WERI-Rb-1 (cell line): ENCODE results near the gene BUD31.

Experiments
- DNase-seq: peaks from one replicate; pipeline ENCODE4 v3.0.0-alpha.2; 2020
- H3K27ac ChIP-seq: fragments of 250-450 bp; sonication (Bioruptor Pico); 2 replicates; pipeline ENCODE4 v1.5.1; 2020; ENCODE audit warnings: mild to moderate bottlenecking, moderate library complexity
- H3K27me3 ChIP-seq: fragments of 250-450 bp; sonication (Bioruptor Pico); 2 replicates; pipeline ENCODE4 v1.5.1; 2021; ENCODE audit warnings: mild to moderate bottlenecking, low read depth, moderate library complexity; ENCODE audit not compliant: insufficient read depth, severe bottlenecking
- H3K36me3 ChIP-seq: fragments of 250-450 bp; sonication (Bioruptor Pico); 2 replicates; pipeline ENCODE4 v1.5.1; 2020; ENCODE audit warnings: mild to moderate bottlenecking, moderate library complexity
- H3K4me3 ChIP-seq: 2 replicates; pipeline ENCODE4 v1.5.1; 2011; ENCODE audit warnings: low read depth, mild to moderate bottlenecking, control low read depth, low read length
- H3K9me3 ChIP-seq: fragments of 250-450 bp; sonication (Bioruptor Pico); 2 replicates; pipeline ENCODE4 v1.5.1; 2021; ENCODE audit warnings: mild to moderate bottlenecking, moderate library complexity; ENCODE audit not compliant: severe bottlenecking
- TF ChIP-seq, protein P1 (sequence below): IDR thresholded peaks from 2 replicates; pipeline ENCODE4 v1.5.1; 2011; ENCODE audit warnings: low read depth, mild to moderate bottlenecking, control low read depth, inconsistent platforms, low read length

BUD31 gene

DNA sequence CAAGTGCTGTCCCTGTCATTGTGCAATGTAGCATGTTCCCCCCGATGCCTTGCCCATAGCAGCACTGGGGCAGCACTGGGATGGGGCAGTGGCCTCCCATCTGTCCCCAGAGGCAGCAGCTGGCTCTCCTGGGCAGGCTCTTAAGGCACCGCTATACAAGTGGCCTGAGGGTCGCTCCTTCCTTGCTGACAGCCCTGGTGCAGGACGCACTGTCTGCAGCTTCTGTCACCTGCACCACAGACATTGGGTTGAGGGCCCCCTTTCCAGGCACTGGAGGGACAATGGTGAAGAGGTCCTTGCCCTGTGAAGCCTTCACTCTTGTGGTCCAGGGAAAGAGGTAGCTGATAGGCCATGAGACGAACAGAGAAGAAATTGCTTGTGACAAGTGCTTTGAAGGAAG, 40.6 kb downstream of the BUD31 start:
- DNase-seq = no peak
- H3K4me3 ChIP-seq = no peak overlapping the region
- TF ChIP-seq, protein P1, sequence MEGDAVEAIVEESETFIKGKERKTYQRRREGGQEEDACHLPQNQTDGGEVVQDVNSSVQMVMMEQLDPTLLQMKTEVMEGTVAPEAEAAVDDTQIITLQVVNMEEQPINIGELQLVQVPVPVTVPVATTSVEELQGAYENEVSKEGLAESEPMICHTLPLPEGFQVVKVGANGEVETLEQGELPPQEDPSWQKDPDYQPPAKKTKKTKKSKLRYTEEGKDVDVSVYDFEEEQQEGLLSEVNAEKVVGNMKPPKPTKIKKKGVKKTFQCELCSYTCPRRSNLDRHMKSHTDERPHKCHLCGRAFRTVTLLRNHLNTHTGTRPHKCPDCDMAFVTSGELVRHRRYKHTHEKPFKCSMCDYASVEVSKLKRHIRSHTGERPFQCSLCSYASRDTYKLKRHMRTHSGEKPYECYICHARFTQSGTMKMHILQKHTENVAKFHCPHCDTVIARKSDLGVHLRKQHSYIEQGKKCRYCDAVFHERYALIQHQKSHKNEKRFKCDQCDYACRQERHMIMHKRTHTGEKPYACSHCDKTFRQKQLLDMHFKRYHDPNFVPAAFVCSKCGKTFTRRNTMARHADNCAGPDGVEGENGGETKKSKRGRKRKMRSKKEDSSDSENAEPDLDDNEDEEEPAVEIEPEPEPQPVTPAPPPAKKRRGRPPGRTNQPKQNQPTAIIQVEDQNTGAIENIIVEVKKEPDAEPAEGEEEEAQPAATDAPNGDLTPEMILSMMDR = no peak
- no peak overlapping the region for H3K27ac ChIP-seq
- no peaks in the 10 kb centered on the region for H3K9me3 ChIP-seq
- H3K27me3 ChIP-seq = no peaks in the 10 kb centered on the region
- peaks cover 86% of the 10 kb centered on the region for H3K36me3 ChIP-seq

DNA sequence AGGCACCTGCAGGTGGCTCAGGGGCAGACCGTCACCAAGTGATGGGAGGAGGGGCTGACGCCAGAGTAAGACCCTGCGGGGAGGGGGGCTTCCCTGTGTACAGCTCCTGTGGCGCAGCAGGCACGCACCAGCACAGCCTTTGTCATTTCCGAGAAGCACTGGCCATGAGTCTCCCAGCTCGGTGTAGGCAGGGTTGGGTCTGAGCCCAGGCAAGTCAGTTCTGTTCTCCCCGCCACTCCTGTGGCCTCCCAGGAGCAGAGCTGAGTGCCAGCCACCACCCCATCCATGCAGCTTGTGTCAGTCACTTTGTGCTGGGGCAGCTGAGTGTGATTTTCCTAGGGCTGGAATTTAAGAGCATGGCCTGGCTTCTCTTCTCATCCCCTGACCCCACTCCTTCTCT, 43.2 kb downstream of the BUD31 start:
- TF ChIP-seq, protein P1 = no peak
- no peak overlapping the region for H3K27ac ChIP-seq
- no peak for DNase-seq
- H3K27me3 ChIP-seq = no peaks in the 10 kb centered on the region
- no peak overlapping the region for H3K4me3 ChIP-seq
- no peaks in the 10 kb centered on the region for H3K9me3 ChIP-seq
- H3K36me3 ChIP-seq = peaks cover 92% of the 10 kb centered on the region

DNA sequence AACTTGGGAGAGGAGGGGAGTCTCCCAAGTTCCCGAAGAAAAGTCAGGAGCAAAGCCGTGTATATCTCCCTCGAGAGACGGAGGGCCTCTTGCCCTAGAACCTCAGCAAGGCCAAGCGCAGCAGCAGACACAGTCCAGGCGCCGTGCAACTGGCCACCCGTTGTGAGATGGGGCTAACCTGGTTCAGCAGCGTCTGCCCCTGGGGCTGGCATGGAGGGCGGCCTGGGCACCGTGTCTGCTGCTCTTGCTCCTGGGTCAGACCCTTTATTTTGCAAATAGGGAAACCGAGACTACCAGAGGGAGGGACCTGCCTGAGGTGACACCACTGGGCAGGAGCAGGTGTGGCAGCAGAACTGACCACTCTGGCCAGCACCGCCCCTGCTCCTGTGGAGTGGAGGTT, 43.8 kb downstream of the BUD31 start:
- H3K36me3 ChIP-seq = peaks cover 98% of the 10 kb centered on the region
- TF ChIP-seq, protein P1 = no peak

DNA sequence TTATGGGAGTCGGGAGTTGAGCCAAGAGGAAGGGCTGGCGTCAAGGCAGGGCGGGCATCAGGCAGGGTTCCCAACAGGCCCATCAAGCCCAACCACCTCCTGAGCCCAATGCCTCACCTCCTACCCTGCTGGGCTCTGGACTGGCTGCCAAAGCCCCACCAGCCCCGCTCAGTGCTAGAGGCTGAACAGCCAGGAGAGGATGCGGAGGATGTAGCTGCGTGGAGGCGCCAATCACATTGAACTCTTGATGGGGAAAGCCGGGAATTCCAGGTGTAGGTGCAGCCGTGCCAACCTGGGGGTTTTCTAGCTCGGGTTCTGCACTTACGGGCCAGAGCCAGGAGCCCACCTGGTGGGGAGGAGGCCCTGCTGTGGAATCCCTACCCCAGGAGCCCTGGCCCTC, 44.3 kb downstream of the BUD31 start:
- Histone ChIP-seq H3K4me3 (no peak overlapping the region), H3K27ac (no peak overlapping the region), H3K9me3 (no peaks in the 10 kb centered on the region), H3K36me3 (peaks cover 98% of the 10 kb centered on the region), H3K27me3 (no peaks in the 10 kb centered on the region)
- DNase-seq = no peak
- TF ChIP-seq, protein P1 = no peak

More for the DNA sequence above, 43.8 kb downstream of the BUD31 start:
- Histone ChIP-seq H3K27me3 (no peaks in the 10 kb centered on the region), H3K9me3 (no peaks in the 10 kb centered on the region), H3K4me3 (no peak overlapping the region), H3K27ac (no peak overlapping the region)
- no peak for DNase-seq

DNA sequence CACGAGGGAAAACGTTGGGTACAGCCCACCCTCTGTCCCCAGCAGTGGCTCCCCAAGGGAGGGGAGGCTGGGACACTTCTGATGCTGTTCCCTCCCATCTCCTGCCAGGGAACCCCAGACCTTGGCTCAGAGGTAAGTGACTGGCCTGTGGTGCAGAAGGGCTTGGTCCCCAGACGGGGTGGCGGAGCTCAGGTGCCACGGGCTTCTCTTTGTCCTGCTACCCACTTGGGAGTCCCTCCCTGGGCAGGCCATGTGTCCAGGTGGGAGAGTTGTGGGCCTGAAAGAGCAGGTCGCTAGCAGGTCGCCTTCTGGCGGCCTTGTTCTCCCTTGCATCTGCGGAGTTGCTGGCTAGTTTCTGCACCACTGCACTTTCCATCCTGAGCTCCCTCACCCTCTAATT, 47.1 kb downstream of the BUD31 start:
- Histone ChIP-seq H3K27me3 (no peaks in the 10 kb centered on the region), H3K4me3 (no peak overlapping the region), H3K36me3 (peaks cover 98% of the 10 kb centered on the region), H3K27ac (no peak overlapping the region), H3K9me3 (no peaks in the 10 kb centered on the region)
- DNase-seq = no peak
- TF ChIP-seq, protein P1 = no peak

DNA sequence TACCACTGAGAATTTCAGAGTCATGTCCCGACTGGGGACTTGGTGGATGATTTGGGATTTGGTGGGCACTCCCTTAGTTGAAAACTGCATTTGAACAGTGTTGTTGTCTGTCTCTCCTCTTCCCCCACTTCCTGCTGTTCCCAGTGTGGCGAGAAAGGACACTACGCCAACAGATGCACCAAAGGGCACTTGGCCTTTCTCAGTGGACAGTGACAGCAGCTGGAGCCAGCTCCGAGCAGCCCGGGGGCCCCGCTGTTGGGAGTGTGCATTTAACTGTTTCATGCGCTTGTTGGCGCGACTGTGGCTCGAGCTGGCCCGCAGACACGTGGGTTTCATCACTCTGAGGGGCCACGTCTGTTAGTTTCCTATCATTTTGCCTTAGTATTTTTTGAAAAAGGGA, 47.5 kb downstream of the BUD31 start:
- H3K9me3 ChIP-seq = no peaks in the 10 kb centered on the region
- no peak overlapping the region for H3K4me3 ChIP-seq
- no peaks in the 10 kb centered on the region for H3K27me3 ChIP-seq
- H3K36me3 ChIP-seq = peaks cover 96% of the 10 kb centered on the region
- H3K27ac ChIP-seq = no peak overlapping the region
- DNase-seq = no peak
- TF ChIP-seq, protein P1 = no peak
